ENCODE data around the gene ABO.
"Not testable (repeated sequence)": the region's sequence is repeated elsewhere in the genome, so short reads cannot be mapped to it uniquely, and the experiment has no call there.

The ABO gene

GRCh38 chr9:133286523-133286922 lies 11.5 kb upstream of the ABO start:
- DNase-seq = no peak

GRCh38 chr9:133285252-133285775 lies 10.3 kb upstream of the ABO start:
- no peak for DNase-seq

GRCh38 chr9:133284362-133284761 lies 9.4 kb upstream of the ABO start:
- DNase-seq = no peak

GRCh38 chr9:133283255-133284032 lies 8.4 kb upstream of the ABO start:
- not testable (repeated sequence) for DNase-seq

DNA sequence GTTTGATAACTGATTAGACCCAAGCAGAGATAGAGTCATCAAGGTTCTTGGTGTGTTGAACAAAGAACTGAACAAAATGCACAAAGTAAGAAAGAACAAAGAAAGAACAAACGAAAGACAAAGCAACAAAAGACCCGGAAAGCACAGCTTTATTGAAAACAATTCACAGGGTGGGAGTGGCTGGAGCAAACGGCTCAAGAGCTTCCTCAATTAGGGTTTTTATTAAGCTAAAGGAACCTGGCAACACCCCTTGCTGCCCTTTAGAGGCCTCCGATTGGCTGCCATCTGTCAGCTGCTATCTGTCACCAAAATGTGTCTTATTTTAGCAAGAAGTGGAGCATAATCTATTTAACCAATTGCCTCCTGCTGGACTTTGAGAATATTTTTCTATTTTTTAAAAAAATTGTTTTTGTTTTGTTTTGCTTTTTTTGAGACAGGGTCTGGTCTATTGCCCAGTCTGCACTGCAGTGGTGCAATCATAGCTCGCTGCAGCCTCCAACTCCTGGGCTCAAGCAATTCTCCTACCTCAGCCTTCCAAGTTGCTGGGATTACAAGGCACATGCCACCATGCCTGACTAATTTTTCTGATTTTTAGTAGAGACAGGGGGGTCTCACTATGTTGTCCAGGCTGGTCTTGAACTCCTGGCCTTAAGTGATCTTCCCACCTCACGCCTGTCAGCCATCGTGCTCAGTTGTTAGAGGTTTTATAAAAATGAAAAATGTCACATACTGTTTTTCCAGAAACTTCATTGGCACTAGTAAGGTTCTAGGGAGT lies 7.7 kb upstream of the ABO start:
- no peak for DNase-seq

GRCh38 chr9:133280392-133280791 lies 5.4 kb upstream of the ABO start:
- no peak for DNase-seq

DNA sequence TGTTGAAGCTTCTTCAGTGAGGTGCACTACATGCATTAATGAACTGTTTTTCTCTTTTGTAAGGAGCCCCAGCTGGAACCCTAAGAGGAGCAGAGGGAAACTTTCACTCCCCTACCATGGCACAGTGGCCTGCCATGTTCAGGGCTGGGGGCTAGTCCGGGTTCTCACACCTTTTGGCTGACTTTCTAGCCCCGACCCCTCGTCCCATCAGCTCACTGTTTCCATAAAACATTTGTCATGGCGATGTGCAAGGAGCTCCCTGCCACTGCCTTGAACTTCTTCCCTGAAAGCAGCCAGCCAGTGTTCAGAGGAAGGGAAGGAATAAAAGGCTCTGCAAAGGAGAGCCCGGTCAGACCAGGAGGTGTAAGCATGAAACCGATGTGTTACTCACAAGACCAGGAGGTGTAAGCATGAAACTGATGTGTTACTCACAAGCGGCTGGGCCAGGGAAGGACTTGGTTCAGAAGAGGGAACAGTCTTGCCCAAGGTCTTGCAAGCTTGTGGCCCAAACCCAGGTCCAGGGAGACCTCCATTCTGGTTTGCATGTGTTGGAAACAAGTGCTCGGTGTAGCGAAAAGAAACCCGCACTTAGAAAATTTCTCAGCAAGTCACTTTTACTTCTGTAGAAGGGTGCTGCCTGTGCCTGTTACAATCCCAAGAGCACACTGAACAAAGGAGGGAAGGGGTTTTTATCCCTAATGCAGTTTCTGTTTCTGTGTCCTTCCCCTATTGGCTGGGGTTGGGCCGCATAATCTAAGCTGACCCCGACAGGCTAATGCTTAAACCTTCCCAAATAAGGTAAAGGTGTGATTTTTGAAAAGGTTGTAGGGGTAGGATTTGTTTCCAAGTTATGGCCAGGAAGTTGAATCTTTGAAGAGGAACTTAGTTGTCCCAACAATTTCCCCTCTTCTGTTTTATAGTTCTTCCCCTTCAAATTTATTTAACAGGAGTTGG lies 3.4 kb upstream of the ABO start:
- no peak for DNase-seq

GRCh38 chr9:133277467-133277866 lies 2.5 kb upstream of the ABO start:
- DNase-seq = no peak

DNA sequence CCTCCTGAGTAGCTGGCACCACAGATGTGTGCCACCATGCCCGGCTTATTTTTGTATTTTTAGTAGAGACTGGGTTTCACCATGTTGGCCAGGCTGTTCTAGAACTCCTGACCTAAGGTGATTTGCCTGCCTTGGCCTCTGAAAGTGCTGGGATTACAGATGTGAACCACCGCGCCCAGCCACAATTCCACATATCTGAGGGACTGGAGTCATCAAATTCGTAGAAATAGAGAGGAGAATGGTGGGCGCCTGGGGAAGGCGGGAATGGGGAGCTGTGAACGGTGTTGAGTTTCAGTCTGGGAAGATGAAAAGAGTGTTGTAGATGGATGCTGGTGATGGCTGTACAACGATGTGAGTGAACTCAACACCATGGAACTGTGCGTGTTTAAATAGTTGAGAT lies 1.9 kb upstream of the ABO start:
- DNase-seq = no peak

- no peak for DNase-seq
These were observed 1.2 kb upstream of the ABO start for GRCh38 chr9:133276001-133276884.

- DNase-seq = no peak
These were observed 531 bp downstream of the ABO start for GRCh38 chr9:133274236-133275104.

- DNase-seq = no peak
These were observed 1.2 kb downstream of the ABO start for GRCh38 chr9:133273819-133274218.

GRCh38 chr9:133273098-133273497 lies 1.9 kb downstream of the ABO start:
- no peak for DNase-seq

GRCh38 chr9:133269537-133270362 lies 5.3 kb downstream of the ABO start:
- no peak for DNase-seq

- DNase-seq = not testable (repeated sequence)
These were observed 5.9 kb downstream of the ABO start for GRCh38 chr9:133269136-133269535.

GRCh38 chr9:133268335-133269056 lies 6.5 kb downstream of the ABO start:
- DNase-seq = no peak

GRCh38 chr9:133264235-133264764 lies 10.7 kb downstream of the ABO start:
- no peak for DNase-seq

DNA sequence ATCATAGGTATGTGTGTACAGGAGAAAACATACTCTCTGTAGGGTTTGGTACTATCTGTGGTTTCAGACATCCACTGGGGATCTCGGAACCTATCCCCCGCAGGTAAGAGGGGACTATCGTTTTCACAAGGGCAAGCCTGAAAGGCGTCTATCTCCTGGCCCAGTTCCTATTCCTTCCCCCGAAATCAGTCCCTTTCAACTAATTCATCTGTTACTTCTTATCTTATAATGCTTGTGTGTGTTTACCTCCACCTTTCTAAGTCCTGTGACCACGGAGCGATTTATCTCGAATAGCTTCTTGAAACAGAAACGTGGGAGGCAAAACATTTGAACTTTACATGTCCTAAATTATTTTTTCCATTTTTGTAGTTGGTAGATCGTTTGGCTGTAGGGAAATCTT lies 11.4 kb downstream of the ABO start:
- no peak for DNase-seq

DNA sequence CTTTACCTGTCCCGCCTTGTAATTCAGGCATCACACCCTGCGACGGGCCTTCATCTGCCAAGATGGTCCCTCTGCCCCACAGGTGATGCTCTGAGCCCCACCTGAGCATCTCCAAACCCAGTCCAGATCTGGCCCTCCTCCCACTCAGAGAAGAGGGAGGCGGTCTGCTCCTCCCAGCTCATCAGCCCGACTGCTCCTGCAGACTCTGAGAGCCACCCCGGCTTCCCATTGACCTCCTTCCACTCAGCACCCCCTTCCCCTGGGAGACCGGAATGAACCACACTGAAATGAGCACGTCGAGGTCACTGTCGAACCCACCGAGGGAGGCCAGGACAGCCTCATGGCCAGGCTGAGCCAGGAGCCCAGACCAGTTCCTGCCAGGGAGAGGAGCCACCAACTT lies 12.8 kb downstream of the ABO start:
- no peak for DNase-seq
